Hepatocyte (in vitro differentiated cells): Measurements from ENCODE around the gene TMEM259.

Experiments used
- CTCF ChIP-seq: fragments of 200-600 bp; sonication (generic); IDR thresholded peaks from 2 replicates; pipeline ENCODE4 v1.5.1; 2016; ENCODE audit warnings: antibody characterized with exemption, mild to moderate bottlenecking; ENCODE audit not compliant: poor library complexity
- EZH2 ChIP-seq: fragments of 200-600 bp; sonication (generic); IDR thresholded peaks from 2 replicates; pipeline ENCODE4 v1.6.1; 2016; ENCODE audit warnings: antibody characterized with exemption, mild to moderate bottlenecking, borderline replicate concordance
- EZH2phosphoT487 ChIP-seq: fragments of 200-600 bp; sonication (generic); IDR thresholded peaks from one replicate; pipeline ENCODE4 v1.6.1; 2018; ENCODE audit warnings: antibody characterized with exemption, mild to moderate bottlenecking, low read depth, moderate library complexity; ENCODE audit not compliant: unreplicated experiment, severe bottlenecking

DNA sequence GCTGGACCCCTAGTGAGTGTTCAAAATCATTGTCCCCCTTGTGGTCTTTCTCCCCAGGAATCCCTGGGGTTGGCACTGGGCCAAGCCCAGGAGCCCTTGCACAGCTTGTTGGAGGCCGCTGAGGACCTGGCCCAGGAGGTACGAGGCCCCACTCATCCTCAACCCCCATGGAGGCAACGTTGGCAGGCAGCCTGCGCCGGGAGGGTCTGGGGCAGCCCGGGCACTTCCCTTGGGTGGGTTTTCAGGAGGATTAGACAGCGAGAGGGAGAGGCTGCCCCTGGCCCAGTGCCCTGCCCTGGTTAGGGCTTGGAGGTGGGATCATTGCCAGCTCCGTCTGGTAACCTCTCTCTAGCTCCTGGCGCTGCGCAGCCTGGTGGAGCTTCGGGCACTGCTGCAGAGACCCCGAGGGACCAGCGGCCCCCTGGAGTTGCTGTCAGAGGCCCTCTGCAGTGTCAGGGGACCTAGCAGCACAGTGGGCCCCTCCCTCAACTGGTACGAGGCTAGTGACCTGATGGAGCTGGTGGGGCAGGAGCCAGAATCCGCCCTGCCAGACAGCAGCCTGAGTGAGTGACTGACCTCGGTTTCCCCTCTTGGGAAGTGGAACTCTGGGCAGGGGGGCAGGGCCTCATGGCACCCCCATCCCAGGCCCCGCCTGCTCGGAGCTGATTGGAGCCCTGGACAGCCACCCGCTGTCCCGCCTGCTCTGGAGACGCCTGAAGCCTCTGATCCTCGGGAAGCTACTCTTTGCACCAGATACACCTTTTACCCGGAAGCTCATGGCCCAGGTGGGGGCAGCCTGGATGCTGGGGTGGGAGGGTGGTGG lies 22.0 kb upstream of the TMEM259 start:
- TF ChIP-seq CTCF (no peak), EZH2 (no peak), EZH2phosphoT487 (no peak)
